Measurements from ENCODE around the gene PLCL1.

Gene PLCL1

DNA sequence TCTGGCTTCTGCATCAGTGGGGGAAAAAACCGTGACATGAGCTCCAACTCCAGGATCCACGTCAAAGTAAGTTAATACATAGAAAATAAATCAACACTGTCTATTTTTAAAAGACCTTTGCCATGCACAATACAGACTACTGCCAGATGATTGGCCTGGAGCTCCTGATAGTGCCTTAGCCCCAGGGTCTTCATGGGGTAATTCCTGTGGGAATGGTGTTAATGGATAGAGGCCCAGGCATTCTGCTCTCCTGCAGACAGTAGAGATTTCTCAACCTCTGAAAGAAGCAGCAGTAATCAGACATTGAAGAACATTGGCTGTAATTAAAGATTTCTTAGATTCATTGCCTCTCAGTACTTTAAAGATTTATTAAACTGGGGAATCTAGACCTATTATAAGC lies 4.3 kb upstream of the PLCL1 start:
- H2AFZ ChIP-seq (ENCODE audit: low read length) = no peak overlapping the region
- H3K27me3 ChIP-seq (ENCODE audit: insufficient read depth, low read length) = no peaks in the 10 kb centered on the region
- H3K4me1 ChIP-seq (ENCODE audit: insufficient read depth, low read length, severe bottlenecking) = peaks cover 6% of the 10 kb centered on the region
- H3K79me2 ChIP-seq (ENCODE audit: insufficient read depth, low read length) = no peaks in the 10 kb centered on the region
- TF ChIP-seq, protein P1, sequence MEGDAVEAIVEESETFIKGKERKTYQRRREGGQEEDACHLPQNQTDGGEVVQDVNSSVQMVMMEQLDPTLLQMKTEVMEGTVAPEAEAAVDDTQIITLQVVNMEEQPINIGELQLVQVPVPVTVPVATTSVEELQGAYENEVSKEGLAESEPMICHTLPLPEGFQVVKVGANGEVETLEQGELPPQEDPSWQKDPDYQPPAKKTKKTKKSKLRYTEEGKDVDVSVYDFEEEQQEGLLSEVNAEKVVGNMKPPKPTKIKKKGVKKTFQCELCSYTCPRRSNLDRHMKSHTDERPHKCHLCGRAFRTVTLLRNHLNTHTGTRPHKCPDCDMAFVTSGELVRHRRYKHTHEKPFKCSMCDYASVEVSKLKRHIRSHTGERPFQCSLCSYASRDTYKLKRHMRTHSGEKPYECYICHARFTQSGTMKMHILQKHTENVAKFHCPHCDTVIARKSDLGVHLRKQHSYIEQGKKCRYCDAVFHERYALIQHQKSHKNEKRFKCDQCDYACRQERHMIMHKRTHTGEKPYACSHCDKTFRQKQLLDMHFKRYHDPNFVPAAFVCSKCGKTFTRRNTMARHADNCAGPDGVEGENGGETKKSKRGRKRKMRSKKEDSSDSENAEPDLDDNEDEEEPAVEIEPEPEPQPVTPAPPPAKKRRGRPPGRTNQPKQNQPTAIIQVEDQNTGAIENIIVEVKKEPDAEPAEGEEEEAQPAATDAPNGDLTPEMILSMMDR (IDR thresholded peaks at IDR 0.05; ENCODE audit: low read length) = no peak
- no peak for TF ChIP-seq EZH2 (IDR thresholded peaks at IDR 0.05; ENCODE audit: borderline replicate concordance, low read length)
- no peaks in the 10 kb centered on the region for H3F3A ChIP-seq (ENCODE audit: insufficient read depth, low read length)
- no peak overlapping the region for H3K9ac ChIP-seq (ENCODE audit: low read length)
- H3K4me3 ChIP-seq (ENCODE audit: low read depth, low read length, poor library complexity, severe bottlenecking) = no peak overlapping the region
- no peaks in the 10 kb centered on the region for H3K9me3 ChIP-seq (ENCODE audit: low read length)
- no peak overlapping the region for H3K27ac ChIP-seq (ENCODE audit: low read depth, low read length, poor library complexity, severe bottlenecking)
- H3K36me3 ChIP-seq (ENCODE audit: insufficient read depth, low read length) = no peaks in the 10 kb centered on the region
- H3K4me2 ChIP-seq (ENCODE audit: low read length) = no peak overlapping the region
- no peaks in the 10 kb centered on the region for H3K9me2 ChIP-seq (ENCODE audit: low read depth, low read length)
- no peaks in the 10 kb centered on the region for H4K20me1 ChIP-seq (ENCODE audit: insufficient read depth, low read length)

DNA sequence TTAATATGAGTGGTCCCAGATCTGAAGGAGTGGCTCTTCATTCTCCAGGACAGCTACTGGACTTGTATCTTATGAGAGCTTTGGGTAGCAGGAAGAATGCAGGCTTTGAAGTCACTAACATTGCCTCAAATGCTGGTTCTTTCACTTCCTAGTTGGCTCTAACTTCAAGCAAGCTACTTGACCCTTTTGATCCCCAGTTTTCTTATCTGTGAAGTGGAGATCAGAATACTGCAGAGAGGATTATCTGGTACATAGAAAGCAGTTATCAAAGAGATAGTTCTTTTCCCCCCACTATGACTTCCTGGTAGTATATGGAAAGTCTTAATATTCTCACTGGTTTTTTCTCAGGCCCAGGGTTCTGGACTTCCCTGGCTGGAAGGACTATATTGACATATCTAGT lies 3.4 kb upstream of the PLCL1 start:
- no peaks in the 10 kb centered on the region for H3K79me2 ChIP-seq (ENCODE audit: insufficient read depth, low read length)
- no peak overlapping the region for H3K9ac ChIP-seq (ENCODE audit: low read length)
- no peaks in the 10 kb centered on the region for H3K9me2 ChIP-seq (ENCODE audit: low read depth, low read length)
- peaks cover 6% of the 10 kb centered on the region for H3K4me1 ChIP-seq (ENCODE audit: insufficient read depth, low read length, severe bottlenecking)
- H3K27ac ChIP-seq (ENCODE audit: low read depth, low read length, poor library complexity, severe bottlenecking) = no peak overlapping the region
- no peaks in the 10 kb centered on the region for H3K9me3 ChIP-seq (ENCODE audit: low read length)
- H3K4me2 ChIP-seq (ENCODE audit: low read length) = no peak overlapping the region
- H3F3A ChIP-seq (ENCODE audit: insufficient read depth, low read length) = no peaks in the 10 kb centered on the region
- H4K20me1 ChIP-seq (ENCODE audit: insufficient read depth, low read length) = no peaks in the 10 kb centered on the region
- no peak overlapping the region for H3K4me3 ChIP-seq (ENCODE audit: low read depth, low read length, poor library complexity, severe bottlenecking)
- H3K36me3 ChIP-seq (ENCODE audit: insufficient read depth, low read length) = no peaks in the 10 kb centered on the region
- TF ChIP-seq, protein P1 (IDR thresholded peaks at IDR 0.05; ENCODE audit: low read length) = no peak
- no peak for TF ChIP-seq EZH2 (IDR thresholded peaks at IDR 0.05; ENCODE audit: borderline replicate concordance, low read length)
- H2AFZ ChIP-seq (ENCODE audit: low read length) = no peak overlapping the region
- no peaks in the 10 kb centered on the region for H3K27me3 ChIP-seq (ENCODE audit: insufficient read depth, low read length)

DNA sequence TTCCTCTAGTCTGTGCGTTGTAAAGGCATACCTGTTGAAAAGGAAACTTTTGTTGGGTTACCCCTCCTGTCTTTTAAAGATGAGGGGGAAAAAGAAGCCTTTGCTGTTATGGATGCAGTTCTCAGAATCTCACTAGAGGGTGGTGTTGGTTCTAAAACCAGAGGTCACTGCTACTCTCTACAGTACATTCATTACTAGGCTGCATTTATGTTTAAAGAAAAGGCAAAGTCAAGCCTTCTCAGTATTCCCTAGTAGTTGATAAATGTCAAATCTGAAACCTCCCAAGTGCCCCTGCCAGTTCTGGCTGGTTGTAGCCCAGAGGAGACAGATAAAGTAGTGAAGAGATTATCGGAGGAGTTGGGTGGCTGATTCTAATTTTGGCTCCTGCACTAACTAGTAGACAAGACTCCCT lies 1.4 kb upstream of the PLCL1 start:
- Histone ChIP-seq H4K20me1 (ENCODE audit: insufficient read depth, low read length) (no peaks in the 10 kb centered on the region), H3K4me2 (ENCODE audit: low read length) (no peak overlapping the region), H3K4me3 (ENCODE audit: low read depth, low read length, poor library complexity, severe bottlenecking) (no peak overlapping the region), H3K9me3 (ENCODE audit: low read length) (no peaks in the 10 kb centered on the region), H3K27me3 (ENCODE audit: insufficient read depth, low read length) (no peaks in the 10 kb centered on the region), H3K36me3 (ENCODE audit: insufficient read depth, low read length) (no peaks in the 10 kb centered on the region), H3K4me1 (ENCODE audit: insufficient read depth, low read length, severe bottlenecking) (peaks cover 6% of the 10 kb centered on the region), H3F3A (ENCODE audit: insufficient read depth, low read length) (no peaks in the 10 kb centered on the region), H3K79me2 (ENCODE audit: insufficient read depth, low read length) (no peaks in the 10 kb centered on the region), H3K27ac (ENCODE audit: low read depth, low read length, poor library complexity, severe bottlenecking) (no peak overlapping the region), H3K9me2 (ENCODE audit: low read depth, low read length) (no peaks in the 10 kb centered on the region), H3K9ac (ENCODE audit: low read length) (no peak overlapping the region), H2AFZ (ENCODE audit: low read length) (no peak overlapping the region)
- no peak for TF ChIP-seq EZH2 (IDR thresholded peaks at IDR 0.05; ENCODE audit: borderline replicate concordance, low read length)
- TF ChIP-seq, protein P1 (IDR thresholded peaks at IDR 0.05; ENCODE audit: low read length) = peak; percentile 70; the same call in 1 of the 2 replicates
